ENCODE data around the gene CALB2.

GRCh38 chr16:71350821-71351557, 7.5 kb upstream of the CALB2 start:
- TF ChIP-seq CTCF (optimal IDR thresholded peaks at IDR 0.05 in 1 of 3, IDR thresholded peaks at IDR 0.05 in 1 of 3, conservative IDR thresholded peaks at IDR 0.05 in 1 of 3; ENCODE audit: extremely low read depth in 1 of 3, insufficient read depth in 2 of 3, low read length in 3 of 3) (no peak), EZH2 (IDR thresholded peaks at IDR 0.05; ENCODE audit: low read length) (no peak)
